GM12874 (cell line): ENCODE data around the gene RAB7A.

Experiments
- TF ChIP-seq, protein P1 (sequence below): IDR thresholded peaks from 2 replicates; pipeline ENCODE4 v1.5.1; 2011; ENCODE audit warnings: low read depth, mild to moderate bottlenecking, control low read depth, low read length, moderate library complexity; ENCODE audit not compliant: insufficient read depth

RAB7A gene

DNA sequence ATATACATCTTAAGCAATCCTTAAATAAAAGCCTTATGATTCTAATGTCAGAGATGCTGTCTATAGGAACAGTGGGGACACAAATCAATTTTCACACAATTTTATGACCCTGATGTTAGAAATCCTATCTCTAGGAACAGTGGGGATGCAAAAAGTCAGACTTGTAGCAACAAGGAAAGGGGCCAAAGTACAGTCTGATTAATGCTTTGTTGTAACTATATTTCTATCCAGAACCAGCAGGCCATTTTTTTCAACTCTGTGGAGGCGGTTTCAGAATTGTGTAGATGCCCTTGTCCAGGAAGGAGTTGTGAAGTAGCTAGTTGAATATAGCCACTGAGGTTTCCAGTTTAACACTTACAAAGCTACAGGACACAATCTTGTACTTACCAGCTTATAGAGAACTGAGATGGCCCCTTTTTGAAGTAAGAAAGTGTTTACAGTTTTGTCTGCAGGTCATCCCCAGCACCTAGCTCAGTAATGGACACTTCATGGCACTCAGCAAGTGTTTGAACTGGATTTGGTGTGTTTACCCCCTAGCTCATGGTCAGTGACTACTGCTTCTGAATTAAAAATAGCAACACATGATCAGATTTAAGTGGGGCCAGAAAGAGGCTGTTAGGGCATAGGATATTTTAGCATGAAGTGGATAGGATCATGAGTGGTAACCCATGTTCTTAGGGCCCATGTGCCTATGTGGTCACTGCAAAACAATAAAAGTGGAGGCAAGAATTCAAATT is 54.3 kb downstream of the RAB7A start:
- TF ChIP-seq, protein P1, sequence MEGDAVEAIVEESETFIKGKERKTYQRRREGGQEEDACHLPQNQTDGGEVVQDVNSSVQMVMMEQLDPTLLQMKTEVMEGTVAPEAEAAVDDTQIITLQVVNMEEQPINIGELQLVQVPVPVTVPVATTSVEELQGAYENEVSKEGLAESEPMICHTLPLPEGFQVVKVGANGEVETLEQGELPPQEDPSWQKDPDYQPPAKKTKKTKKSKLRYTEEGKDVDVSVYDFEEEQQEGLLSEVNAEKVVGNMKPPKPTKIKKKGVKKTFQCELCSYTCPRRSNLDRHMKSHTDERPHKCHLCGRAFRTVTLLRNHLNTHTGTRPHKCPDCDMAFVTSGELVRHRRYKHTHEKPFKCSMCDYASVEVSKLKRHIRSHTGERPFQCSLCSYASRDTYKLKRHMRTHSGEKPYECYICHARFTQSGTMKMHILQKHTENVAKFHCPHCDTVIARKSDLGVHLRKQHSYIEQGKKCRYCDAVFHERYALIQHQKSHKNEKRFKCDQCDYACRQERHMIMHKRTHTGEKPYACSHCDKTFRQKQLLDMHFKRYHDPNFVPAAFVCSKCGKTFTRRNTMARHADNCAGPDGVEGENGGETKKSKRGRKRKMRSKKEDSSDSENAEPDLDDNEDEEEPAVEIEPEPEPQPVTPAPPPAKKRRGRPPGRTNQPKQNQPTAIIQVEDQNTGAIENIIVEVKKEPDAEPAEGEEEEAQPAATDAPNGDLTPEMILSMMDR: no peak

DNA sequence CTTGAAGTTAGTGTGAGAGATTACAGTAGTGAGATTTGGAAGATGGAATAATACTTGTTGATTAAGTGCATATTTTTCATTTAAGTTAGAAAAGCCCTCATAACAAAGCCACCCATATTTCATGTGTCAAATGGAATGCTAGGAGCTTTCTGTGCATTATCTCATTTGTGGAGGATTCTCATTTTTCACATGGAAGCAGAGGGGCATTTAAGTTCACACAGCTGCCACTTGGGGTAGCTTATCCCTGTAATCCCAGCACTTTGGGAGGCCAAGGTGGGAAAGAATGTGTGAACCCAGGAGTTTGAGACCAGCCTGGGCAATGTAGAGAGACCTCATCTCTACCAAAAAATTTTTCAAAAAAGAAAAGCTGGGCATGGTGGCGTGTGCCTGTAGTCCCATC is 55.2 kb downstream of the RAB7A start:
- TF ChIP-seq, protein P1: no peak

DNA sequence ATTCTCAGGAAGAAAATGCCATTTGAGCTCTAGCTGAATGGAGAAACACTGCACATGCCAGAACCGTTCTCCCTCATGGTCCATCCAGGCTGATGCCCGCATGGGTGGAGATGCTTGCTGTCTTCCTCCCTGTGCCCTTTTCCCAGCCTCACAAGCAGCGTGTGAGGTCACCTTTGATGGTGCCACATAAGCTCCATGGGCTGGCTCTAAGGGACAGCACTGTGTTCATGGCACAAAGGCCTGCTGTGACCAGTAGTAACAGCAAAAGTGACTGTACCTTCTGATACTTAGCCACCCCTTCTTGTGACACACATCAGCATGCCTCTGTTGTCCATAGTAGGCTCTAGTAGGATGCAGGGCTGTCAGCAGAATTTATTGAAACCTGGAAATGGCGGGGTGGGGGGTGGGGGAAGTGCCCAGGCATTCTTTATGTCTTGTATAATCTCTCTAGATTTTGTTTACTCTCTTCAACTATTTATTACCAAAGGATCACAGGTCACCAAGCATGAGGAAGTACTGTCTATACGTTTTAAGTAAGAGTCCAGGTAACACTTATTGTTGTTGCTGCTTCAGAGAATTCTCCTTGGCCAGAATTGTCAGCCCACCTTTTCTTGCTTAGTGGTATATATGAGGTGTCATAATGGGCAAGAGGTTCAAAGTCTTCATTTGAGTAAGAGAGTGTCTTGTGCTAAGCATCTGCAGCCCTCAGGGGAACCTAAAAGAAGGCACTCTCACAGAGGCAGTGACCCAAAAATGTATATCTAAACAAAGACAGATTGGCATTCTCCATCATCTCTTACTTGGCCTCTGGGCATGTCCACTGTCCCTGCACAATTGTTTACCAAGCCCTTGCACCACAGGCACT is 56.5 kb downstream of the RAB7A start:
- TF ChIP-seq, protein P1: no peak

DNA sequence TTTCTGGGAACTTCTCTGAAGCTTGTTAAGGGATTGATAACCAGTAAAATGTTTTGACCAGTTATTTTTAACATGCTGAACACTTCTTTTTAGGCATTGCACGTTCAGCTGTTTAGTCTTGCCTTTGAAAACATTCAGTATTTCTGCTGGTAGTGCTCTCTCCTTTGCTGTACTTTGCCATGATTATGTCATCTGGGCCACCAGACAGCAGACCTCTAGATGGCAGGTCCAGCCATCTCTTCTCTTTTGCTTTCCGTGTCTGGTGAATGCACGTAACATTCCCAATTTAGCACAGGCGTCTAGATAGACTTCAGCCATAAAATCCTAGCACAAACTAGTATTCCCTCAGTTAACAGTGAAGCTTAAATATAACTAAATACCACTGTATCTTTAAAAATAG is 57.8 kb downstream of the RAB7A start:
- TF ChIP-seq, protein P1: no peak

DNA sequence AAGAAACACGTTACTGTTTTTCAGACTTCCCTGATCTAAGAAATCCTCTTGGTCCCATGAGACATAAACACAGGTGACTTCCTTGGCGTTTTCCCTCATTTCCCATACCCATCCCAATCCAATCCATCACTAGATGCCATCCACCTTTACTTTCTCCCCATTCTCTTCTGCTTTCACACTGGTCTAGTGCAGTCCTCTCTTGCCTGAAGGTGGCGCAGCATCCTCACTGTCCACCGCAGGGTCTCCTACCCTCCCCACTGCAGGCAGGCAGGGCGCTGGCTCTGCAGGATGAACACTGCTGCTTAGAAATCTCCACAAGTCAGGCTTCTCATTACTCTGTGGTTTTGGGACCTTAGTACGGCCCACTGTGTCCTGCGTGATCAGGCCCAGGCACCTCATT is 58.2 kb downstream of the RAB7A start:
- TF ChIP-seq, protein P1: peak; percentile 81

DNA sequence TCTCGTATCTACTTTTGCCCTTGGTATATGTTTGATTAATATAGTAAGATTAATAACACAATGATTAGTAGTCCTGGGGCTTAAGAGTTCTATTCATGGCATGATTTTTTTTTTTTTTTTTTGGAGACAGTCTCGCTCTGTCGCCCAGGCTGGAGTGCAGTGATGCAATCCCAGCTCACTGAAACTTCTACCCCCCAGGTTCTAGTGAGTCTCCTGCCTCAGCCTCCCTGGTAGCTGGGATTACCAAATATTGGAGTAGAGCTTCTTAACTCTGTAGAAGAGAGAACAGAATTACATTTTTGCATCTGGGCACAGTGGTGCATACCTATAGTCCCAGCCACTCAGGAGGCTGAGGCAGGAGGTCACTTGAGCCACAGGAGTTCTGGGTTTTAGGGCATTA is 58.9 kb downstream of the RAB7A start:
- TF ChIP-seq, protein P1: no peak

DNA sequence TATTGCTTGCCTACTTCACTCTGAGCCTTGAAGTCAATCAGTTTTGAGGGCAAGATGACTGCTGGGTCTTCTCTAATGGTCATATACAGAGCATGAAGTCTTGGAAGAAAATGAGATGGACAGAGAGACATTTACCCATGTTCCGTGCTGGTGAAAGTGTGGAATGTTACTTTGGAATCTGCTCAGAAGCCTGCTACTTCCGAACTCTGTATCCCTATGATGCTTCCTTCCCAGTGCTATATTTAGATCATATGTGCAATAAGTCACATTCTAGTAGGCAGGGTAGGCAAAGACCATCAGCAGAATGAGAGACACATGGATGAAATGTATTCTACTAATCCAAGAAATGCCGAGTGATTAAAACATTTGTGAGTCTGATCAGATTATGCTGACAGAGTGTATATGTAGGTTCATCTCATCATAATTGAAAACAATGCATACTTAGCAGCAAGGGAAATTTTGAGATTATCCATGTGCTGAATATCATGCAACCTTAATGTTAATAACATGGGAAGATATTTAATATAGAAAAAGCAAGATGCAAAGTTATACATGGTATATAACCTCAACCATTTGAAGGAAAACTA is 60.5 kb downstream of the RAB7A start:
- TF ChIP-seq, protein P1: no peak
